Ovary (tissue), 3 donors: ENCODE data around the gene SORD.
"Not testable (repeated sequence)": the region's sequence is repeated elsewhere in the genome, so short reads cannot be mapped to it uniquely, and the experiment has no call there.

Experiments used
- CTCF ChIP-seq, 3 donors: fragments of 450-650 bp in 2 of 3; fragments of 200-600 bp in 1 of 3; IDR thresholded peaks; one replicate each; pipeline versions ENCODE4 v1.5.1 to v1.8.0; 2016 to 2022; ENCODE audit warnings: antibody characterized with exemption in 3 of 3, mild to moderate bottlenecking in 1 of 3
- EP300 ChIP-seq: sonication (generic); formaldehyde crosslinking; IDR thresholded peaks from one replicate; pipeline ENCODE4 v1.6.1; 2017; ENCODE audit warnings: antibody characterized with exemption
- donor health status: DM: no; HTN: no; CAD: no.

DNA sequence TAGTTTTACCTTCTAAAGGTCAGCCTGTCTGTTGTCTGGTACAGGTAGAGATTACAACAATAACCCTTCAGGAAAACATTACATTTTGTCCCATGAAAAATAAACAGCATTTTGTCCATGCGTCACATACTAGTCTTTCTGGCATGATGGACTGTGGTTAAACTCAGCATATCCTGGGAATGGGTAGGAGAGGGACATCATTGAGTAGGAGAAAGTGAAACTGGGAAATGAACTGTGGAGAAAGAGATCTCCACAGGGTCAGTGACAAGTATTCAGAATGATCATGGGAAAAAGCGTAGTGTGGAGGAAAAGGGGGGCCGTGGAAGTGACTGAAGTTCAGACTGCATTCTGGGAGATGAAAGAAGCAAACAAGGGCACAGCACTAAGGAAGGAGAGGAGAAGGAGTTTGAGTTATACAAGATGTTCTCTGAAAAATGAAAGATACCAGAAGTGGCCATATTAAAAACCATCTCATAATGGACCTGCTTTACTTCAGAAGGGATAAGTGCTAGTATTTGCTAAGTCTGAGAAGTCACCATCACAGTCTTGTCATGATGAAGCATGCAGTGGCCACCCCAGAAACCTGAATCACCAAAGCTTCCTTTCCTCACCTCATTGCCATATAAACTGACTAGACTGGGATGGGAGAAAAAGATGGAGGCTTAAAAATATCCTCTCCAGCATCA, 34.7 kb upstream of the SORD start:
- TF ChIP-seq CTCF (IDR thresholded peaks at IDR 0.05); EP300: not testable (repeated sequence)
